Retina (tissue), 1 donor: Measurements from ENCODE around the gene DHX35.
"Not testable (repeated sequence)": the region's sequence is repeated elsewhere in the genome, so short reads cannot be mapped to it uniquely, and the experiment has no call there.

Experiments
- DNase-seq: peaks from one replicate; pipeline ENCODE4 v3.0.0-alpha.2; 2016

DHX35 gene

DNA sequence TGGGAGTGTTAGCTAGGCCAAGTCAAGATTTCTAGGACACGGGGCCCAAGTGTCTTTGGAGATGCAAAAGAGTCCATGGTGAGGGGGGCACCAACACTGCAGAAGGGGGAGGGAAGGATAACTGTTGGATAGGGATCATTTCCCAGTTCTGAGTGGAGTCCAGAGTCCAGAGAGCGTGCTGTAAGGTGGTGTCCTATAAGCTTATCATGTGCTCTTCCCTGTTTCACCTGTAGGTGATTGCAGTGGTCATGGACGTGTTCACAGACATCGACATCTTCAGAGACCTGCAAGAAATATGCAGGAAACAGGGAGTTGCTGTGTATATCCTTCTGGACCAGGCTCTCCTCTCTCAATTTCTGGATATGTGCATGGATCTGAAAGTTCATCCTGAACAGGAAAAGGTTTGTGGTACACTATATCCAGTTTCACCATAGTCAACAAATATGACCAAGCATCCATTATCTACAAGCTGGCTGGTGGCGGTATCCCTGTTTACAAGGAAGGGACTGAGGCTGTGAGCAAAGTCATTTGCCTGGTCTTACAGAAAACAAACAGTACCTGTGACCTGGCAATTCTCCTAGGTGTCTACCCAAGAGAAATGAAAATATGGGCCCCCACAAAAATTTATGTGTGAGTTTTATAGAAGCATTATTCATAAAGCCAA lies 20.3 kb upstream of the DHX35 start:
- no peak for DNase-seq

DNA sequence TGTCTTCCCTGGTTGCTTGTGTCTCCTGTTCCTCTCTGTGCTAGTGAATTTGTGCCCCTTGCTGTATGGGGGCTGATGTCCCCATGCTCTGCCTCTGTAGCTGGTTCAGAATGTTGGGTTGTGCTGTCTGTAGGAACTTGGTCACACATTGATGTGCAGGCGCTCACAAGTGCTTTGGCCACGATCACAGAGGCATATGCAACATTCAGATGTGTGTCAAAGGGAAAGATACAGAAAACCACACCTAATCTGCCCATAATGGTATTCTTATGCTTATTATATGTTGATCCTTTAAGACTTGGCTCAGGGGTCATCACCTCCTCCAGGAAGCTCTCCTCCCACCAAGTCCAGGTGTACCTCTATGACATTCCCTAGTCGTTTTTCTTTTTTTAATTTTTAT lies 17.1 kb upstream of the DHX35 start:
- DNase-seq = no peak

DNA sequence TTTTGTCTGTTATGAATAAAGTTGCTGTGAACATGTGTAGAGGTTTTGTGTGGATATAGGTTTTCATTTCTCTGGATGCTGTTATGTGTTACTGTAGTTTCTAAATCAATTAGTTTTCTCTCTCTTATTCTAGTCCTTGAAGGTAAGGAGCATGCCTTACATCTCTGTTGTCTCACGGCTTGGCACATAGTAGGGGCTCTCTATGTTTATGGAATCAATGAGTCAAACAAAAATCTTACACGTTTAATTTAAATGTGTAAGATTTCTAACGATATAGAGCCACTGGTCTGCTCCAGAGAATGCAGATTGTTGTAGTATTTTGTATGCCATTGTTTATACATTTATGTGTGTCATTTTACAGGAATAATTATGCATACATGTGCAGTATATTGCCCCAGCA lies 15.3 kb upstream of the DHX35 start:
- DNase-seq = no peak

DNA sequence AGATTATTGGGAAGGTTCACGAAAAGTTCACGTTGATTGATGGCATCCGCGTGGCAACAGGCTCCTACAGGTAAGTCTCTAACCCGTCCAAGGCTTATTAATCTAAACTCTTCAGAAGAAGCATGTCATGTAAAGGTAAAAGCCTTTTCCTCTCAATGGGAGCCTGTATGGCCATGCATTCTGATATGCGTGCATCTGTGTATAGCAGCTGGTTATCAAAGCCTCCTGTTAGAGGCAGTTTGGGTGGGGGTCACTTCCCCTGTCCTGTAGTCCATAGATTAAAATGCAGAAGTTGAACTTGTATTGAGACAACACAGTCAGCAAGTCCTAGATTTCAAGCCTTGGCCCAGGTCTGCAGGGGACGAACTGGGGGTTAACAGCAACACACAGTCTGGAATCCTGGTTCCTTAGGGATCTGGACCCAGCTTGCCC lies 14.2 kb upstream of the DHX35 start:
- DNase-seq = no peak

DNA sequence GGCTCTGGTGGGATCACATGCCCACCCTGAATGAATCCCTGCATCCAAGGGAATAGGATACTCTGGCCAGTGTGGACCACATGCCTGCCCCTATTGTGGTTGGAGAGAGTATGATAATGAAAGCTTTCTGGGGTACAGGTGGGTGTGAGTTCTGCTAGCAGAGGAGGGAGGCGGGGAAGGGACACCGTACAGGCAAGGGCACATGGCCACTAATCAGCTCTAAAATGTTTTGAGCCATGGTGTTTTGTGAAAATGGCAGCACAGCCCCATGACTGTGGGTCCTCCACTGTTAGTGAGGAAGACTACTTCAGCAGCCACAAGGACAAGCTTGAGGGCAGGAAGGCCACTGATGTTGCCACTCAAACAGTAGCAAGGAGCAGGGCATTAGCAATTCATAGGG lies 11.9 kb upstream of the DHX35 start:
- no peak for DNase-seq

DNA sequence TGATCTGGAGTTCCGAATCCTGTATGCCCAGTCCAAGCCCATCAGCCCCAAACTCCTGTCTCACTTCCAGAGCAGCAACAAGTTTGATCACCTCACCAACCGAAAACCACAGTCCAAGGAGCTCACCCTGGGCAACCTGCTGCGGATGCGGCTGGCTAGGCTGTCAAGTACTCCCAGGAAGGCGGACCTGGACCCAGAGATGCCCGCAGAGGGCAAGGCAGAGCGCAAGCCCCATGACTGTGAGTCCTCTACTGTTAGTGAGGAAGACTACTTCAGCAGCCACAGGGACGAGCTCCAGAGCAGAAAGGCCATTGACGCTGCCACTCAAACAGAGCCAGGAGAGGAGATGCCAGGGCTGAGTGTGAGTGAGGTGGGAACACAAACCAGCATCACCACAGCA lies 10.5 kb upstream of the DHX35 start:
- no peak for DNase-seq

DNA sequence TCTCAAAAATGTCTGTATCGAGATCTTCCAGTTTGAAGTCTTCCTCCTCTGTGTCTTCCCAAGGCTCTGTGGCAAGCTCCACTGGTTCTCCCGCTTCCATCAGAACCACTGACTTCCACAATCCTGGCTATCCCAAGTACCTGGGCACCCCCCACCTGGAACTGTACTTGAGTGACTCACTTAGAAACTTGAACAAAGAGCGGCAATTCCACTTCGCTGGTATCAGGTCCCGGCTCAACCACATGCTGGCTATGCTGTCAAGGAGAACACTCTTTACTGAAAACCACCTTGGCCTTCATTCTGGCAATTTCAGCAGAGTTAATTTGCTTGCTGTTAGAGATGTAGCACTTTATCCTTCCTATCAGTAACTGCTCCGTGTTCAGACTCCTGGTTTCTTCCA lies 10.0 kb upstream of the DHX35 start:
- DNase-seq = no peak

DNA sequence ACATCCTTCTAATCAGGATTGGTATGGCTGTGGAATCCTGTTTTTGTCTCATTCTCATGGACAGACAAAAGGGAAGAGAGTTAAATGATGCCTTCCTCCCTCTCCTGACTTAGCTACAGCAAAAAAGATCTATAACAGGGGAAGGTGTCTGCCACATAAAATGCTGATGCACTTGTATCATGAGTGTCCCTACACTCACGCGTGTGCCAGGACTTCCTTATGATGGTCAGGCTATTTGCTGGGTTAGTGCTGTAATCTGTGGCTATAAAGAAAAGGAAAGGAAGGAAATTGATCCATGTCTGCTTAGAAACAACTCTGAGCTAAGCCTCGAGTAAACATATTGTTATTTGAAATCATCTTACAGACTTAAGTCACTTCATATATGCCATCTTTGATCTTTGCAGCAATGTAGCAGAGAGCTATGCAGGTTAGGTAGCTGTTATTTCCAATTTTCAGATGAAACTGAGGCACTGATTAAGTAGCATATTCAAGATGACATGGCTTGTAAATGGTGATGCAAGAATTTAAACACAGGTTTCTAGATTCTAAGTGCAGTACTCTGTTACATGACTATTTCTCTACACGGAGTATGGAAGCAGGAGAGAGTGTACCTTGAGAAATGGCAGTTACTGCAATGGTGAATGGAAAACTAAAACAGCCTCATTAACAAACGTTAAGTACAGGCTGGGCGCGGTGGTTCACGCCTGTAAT lies 8.4 kb upstream of the DHX35 start:
- no peak for DNase-seq

DNA sequence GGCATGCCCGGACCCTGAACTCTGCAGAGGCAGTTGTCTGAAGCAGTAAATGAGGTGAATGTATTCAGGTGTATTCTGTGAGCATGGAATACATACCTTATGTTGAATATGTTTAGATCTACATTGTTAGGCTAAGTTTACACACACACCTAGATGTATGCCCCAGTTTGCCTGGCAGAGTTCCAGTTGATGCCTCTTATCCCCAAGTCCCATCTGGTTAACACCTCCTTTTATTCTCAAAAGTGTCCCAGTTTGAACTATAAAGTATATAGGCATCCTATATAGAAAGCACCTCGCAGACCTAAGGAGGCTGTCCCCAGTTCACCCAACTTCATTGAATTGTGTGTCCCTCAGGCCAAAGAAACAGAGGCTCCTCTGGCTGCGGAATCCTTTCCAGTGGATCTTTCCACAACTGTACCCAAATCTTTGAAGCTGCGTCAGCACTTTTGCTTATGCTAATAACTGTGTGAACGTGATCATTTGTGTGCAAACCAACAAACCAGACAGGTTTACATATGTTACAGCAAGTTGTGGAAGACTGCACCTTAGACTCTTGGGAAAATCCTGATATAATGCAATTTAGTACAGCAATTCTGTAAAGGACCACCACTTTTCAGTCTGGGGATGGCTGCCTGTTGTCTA lies 4.8 kb upstream of the DHX35 start:
- DNase-seq = no peak

DNA sequence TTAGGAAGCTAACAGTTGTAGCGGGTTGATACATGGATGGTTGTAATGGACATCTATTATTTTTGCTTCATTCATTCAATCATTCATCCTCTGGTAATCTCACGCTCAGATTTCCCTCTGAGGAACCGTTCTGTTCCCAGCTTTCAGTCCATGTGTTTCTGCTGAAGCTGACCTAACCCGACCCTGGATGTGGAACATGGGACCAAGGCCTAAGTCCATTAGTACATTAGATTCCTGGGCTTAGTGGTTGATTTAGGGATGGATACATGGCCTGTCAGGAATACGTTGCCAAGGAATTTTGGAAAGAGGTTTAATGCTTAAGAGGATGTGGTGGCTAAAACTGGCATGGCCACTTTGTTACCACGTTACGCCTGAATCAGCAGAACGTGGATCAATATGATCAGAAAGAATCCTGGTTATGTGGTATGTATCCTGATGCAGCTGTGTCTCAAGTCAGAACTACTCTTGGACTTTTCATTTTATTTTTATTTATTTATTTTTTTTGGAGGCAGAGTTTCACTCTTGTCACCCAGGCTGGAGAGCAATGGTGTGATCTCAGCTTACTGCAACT lies 4.1 kb upstream of the DHX35 start:
- no peak for DNase-seq

DNA sequence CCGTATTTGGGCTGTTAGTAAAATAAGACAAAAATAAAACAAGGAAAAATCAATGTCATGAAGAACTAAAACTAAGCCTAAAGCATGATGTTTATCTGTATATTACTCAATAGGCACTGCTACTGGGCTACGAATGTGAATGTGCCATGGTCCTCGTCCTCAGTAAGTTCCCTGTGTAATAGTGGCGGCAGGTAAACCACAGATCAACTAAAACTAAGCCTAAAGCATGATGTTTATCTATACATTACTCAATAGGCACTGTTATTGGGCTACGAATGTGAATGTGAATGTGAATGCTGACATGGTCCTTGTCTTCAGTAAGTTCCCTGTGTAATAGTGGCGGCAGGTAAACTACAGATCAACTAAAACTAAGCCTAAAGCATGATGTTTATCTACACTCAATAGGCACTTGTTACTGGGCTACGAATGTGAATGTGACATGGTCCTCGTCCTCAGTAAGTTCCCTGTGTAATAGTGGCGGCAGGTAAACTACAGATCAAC lies 1.9 kb upstream of the DHX35 start:
- DNase-seq = not testable (repeated sequence)

DNA sequence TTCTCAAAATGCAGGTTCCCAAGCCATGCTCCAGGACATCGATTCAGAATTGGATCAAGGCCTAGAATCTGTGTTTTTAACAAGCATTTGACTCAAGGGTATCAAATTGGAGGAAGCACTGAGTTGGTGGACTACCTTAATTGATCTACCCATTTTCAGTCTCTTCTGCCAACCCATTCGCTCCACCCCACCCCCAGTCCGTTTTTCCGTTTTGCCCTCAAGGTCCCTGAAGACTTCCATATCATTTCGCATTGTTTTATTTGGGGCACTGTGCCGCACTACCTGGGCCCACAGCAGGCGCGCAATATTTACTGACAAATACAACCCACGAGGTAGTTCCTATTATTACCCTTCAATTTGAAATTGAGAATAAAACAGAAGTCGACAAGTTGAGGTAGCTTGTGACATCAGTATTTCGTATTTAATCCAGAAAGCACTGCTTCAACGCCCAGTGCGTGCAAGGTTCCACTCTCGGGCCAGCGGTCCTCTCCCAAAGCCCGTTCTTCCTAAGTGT lies 557 bp upstream of the DHX35 start:
- DNase-seq = no peak

DNA sequence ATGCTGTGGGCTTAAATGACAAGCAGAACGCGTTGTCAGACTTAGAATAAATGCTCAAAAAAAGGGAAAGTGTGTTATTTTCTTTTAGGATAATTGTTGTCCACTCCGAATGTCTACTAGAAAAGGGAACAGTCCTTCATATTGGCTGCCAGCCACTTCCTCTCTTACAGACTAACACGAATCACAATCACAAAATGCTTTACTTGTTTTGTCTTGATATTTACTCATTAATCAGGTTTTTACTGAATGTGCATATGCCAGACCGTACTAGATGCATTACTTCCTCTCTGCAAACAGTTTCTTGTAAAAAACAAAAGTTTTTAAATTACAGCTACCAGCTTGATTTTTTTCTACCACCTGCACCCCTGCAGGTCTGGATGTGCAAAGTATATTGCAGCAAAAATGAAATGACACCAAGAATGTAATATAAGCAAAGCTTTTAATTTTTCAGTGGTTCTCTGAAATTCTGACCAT lies 821 bp downstream of the DHX35 start:
- no peak for DNase-seq

DNA sequence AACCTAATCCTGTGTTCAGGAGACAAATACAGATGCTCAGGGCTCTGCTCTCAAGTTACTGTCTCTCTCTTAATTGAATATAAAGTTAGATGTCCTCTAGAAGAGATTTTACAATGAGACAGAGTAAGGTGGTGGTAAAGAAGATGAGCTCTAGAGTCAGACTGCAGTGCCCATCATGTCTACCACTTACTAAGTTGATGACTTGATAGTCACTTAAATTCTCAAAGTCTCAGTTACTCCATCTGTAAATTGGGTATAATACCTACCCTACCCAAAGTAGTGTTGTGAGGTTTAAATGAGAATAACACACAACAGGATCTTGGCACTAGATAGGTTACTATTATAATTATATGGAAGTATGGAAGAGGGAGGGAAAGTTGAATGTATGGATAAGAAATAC lies 1.6 kb downstream of the DHX35 start:
- no peak for DNase-seq

DNA sequence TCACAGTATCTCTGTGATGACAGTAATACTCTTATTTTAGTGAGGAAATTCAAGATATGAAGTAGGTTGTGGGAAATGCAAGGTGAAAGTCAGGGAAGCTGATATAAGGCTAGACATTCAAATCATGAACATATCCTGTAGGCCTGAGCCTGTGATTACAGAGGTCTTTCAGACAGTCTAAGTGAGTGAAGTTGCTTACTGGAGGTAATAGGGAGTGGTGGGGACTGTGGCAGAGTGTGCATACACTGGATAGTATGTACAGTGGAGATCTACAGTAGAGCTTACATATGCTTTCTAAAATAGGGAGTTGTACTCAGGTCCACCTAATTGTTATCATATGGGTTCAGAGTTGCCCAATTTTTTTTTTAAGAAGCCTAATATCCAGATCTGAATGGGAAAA lies 3.1 kb downstream of the DHX35 start:
- no peak for DNase-seq

DNA sequence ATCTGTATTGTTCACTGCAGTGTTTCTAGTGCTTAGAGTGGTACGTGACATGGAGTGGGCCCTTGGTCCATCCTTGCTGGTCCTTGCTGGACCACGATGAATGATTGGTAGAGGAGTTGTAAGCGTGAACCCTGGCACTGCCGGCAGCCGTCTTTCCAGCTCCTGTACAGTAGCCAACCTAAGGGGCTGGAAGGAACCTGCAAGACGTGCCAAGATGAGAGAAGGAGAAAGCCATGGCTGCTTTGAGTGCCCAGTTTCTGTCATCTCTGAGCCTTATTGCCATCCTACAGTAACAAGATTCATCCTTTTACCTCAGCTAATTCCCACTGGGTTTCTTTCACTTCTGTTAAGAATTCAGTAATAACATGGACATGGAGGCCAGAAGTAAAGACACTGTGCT lies 5.9 kb downstream of the DHX35 start:
- DNase-seq = no peak

DNA sequence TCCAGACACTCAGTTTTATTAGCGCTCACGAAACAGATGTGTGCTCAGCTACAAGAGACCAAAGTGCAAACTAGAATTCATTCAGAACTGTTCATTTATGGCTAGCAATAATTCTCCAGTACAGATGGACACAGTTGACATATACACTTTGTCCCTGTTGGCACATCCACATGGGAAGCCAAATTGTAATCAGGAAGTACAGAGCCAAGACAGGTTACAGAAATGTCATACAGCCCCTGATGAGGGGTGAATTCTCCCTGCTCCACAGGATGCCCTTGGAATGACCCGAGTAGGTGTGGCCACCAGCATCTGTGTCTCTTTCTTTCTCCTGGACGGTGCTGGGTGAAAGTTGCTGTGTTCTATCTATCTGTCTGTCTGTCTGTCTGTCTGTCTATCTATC lies 7.6 kb downstream of the DHX35 start:
- no peak for DNase-seq

DNA sequence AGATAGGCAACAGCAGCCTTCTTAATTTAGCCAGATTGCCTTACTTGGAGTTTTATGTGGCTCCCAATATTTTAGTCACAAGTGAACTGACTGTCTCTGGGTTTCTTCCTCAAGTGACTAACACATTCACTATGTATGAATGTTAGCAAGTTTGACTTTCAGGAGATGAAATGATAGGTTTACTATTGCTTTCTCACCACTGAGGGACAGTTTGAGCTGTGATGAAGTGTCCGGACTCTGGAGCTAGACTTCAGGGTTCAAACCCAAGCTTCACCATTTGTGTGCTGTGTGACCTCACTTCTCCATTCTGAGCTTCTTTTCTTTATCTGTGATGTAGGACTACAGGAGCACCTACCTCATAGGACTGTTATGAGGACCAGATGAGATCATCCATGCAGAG lies 8.2 kb downstream of the DHX35 start:
- no peak for DNase-seq

DNA sequence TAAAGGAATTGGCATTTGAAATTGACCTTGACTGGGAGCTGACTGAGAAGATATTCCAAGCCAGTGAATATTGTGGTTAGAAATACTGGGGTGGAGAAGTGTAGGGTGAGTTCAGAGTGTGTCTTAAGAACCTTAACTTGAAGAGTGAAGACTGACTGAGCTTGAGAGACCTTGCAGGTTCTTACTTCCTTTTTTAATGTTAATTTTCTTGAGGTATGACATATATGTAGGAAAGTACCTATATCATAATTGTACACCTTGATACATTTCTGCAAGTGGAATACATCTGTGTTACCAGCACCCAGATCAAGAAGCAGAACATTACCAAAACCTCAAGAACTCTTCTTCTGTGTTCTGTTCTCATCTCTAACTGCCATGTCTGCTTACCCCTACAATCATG lies 11.0 kb downstream of the DHX35 start:
- DNase-seq = no peak

DNA sequence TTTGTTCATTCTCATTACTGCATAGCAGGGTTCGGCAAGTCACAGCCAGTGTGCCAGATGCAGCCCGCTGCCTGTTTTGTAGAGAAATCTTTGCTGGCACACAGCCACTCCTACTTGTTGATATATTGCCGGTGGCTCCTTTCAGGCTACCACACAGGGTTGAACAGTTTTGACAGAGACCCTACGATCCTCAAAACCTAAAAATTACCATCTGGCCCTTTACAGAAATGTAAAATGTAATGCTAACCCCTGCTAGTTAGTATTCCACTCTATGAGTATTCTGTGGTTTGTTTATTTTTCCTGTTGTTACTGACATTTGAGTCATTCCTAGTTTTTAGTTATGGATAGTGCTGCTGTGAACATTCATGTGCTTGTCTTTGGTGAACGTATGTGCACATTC lies 11.5 kb downstream of the DHX35 start:
- no peak for DNase-seq

DNA sequence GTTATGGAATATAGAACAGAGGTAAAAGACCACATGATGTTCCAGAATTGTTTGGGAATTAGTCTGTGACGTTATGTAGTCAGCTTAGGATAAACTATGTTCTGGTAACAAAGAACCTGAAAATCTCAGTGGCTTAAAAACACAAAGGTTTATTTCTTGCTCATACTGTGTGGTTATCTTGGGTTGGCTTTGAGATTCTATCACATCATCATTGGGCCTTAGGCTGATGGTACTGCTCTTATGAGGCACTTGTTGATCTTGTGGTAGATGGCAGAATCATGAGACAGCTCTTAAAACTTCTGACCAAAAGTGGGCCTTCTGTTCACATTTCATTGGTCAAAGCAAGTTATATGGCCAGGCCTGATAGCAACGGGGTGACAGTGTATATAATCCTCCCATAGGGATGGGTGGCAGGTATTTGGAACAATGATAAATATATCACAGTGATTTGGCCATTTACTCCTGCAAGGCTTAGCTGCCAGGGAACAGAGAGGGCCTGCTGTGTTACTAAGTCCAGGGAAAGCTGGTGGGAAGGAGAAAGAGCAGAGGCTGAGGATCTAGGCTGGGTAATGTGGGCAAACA lies 13.5 kb downstream of the DHX35 start:
- DNase-seq = no peak

DNA sequence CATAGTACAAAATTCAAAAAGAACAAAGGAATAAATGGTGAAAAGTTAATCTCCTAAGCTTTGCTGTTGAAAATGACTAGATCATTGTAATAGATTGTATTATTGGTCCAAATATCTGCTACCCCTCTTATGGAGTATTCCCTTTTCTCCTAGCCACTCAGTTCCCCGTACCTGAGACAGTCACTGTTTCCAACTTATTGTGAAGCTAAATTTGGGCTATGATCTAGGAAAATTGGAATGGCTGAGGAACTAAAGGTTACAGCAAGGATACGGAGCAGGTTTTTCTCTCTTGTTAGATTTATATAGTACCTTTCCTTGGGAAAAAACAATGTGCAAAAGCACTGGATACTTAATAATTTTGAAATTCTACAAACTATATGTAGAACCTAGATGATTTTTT lies 17.3 kb downstream of the DHX35 start:
- no peak for DNase-seq

DNA sequence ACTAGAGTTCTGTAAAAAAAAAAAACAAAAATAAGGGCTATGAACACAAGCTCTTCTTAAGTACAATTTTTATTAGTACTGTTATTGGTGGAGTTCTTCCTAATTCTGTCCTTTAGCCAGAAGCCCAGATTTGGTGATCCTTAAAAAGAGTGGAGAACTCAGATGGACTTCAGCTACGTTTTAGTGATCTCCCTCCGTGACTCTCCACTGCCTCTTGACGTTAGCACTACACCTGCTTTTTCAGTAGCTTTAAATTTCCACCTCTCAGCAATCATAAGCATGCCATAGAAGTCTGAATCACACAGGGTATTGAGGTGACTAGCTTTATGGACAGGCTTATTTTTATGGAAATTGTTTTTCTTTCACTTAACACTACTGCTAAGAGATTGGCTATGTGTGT lies 17.7 kb downstream of the DHX35 start:
- DNase-seq = no peak
